K562 (cell line): Measurements from ENCODE around the gene C6orf47. TPM values are rescaled to one million over a fixed set of nuclear protein-coding genes. Genes with fewer than 3 reads are reported as not detected.

Source experiments
- BACH1 ChIP-seq: fragments of 200-800 bp; sonication (Bioruptor generic); IDR thresholded peaks from 2 replicates; pipeline ENCODE4 v1.6.1; 2016; ENCODE audit warnings: missing genetic modification characterization, missing compliant biosample characterization
- BHLHE40 ChIP-seq: IDR thresholded peaks from 2 replicates; pipeline ENCODE4 v1.6.1; 2011; ENCODE audit warnings: low read length, improper control_type of control experiment
- CC2D1A ChIP-seq: fragments of 450-650 bp; IDR thresholded peaks from 2 replicates; pipeline ENCODE4 v1.6.1; 2017; ENCODE audit warnings: mild to moderate bottlenecking
- ETV6 ChIP-seq, 3 experiments: fragments of 150-350 bp in 1 of 3; sonication (generic) in 1 of 3; formaldehyde crosslinking in 1 of 3; IDR thresholded peaks; 2 replicates each; pipeline versions ENCODE4 v1.6.1 to v1.8.0; 2014 to 2022; ENCODE audit warnings: borderline replicate concordance in 2 of 3, low read depth in 2 of 3, antibody characterized with exemption in 1 of 3, low read length in 1 of 3, mild to moderate bottlenecking in 1 of 3, missing genetic modification reagents in 1 of 3
- EZH2 ChIP-seq: IDR thresholded peaks from 2 replicates; pipeline ENCODE4 v1.6.1; 2012; ENCODE audit warnings: low read depth, mild to moderate bottlenecking, inconsistent platforms, low read length, borderline replicate concordance
- HDAC2 ChIP-seq: fragments of 450-650 bp; IDR thresholded peaks from 2 replicates; pipeline ENCODE4 v1.6.1; 2016; ENCODE audit warnings: mild to moderate bottlenecking
- HDAC6 ChIP-seq: IDR thresholded peaks from 2 replicates; pipeline ENCODE4 v1.6.1; 2012; ENCODE audit warnings: low read depth, mild to moderate bottlenecking, control low read depth, inconsistent platforms, low read length, moderate library complexity
- HINFP ChIP-seq: fragments of 450-650 bp; conservative IDR thresholded peaks from 2 replicates; pipeline ENCODE4 v1.6.1; 2016; ENCODE audit warnings: missing genetic modification characterization, low read depth, mild to moderate bottlenecking, control low read depth, missing compliant biosample characterization
- MCM5 ChIP-seq: fragments of 450-650 bp; IDR thresholded peaks from 2 replicates; pipeline ENCODE4 v1.6.1; 2016; ENCODE audit warnings: low read depth
- MYBL2 ChIP-seq, 2 experiments: fragments of 450-650 bp in 1 of 2; sonication (generic) in 1 of 2; formaldehyde crosslinking in 1 of 2; IDR thresholded peaks; 2 replicates each; pipeline versions ENCODE4 v1.6.1 to v1.8.1; 2017 to 2022; ENCODE audit warnings: borderline replicate concordance in 1 of 2, inconsistent platforms in 1 of 2, low read depth in 1 of 2, mild to moderate bottlenecking in 1 of 2, missing genetic modification reagents in 1 of 2, moderate library complexity in 1 of 2
- NFE2 ChIP-seq: IDR thresholded peaks from 2 replicates; pipeline ENCODE4 v1.6.1; 2014; ENCODE audit warnings: antibody characterized with exemption, low read depth
- OTX1 ChIP-seq: fragments of 450-650 bp; formaldehyde crosslinking; IDR thresholded peaks from 2 replicates; pipeline ENCODE4 v1.4.0; 2022; ENCODE audit warnings: mild to moderate bottlenecking
- PHB ChIP-seq: fragments of 250-450 bp; sonication (Bioruptor Pico); IDR thresholded peaks from 2 replicates; pipeline ENCODE4 v1.5.0; 2021
- POLR2G ChIP-seq: fragments of 200-400 bp; formaldehyde crosslinking; IDR thresholded peaks from 2 replicates; pipeline ENCODE4 v1.6.1; 2017; ENCODE audit warnings: low read depth, mild to moderate bottlenecking, antibody characterized with exemption, low read length, moderate library complexity
- RBBP5 ChIP-seq: fragments of 200-600 bp; sonication (generic); IDR thresholded peaks from 2 replicates; pipeline ENCODE4 v1.6.1; 2012; ENCODE audit warnings: borderline replicate concordance, mild to moderate bottlenecking, low read length, control low read depth, inconsistent platforms; ENCODE audit not compliant: insufficient read depth, poor library complexity, severe bottlenecking
- SIN3A ChIP-seq, 2 experiments: fragments of 150-350 bp in 1 of 2; IDR thresholded peaks; 2 replicates each; pipeline ENCODE4 v1.6.1; 2011 to 2016; ENCODE audit warnings: borderline replicate concordance in 2 of 2, low read depth in 2 of 2, low read length in 2 of 2, mild to moderate bottlenecking in 2 of 2, moderate library complexity in 2 of 2; ENCODE audit not compliant: control insufficient read depth in 1 of 2
- SMAD4 ChIP-seq: fragments of 250-450 bp; sonication (Bioruptor Pico); conservative IDR thresholded peaks from 2 replicates; pipeline ENCODE4 v1.8.0; 2021; ENCODE audit warnings: inconsistent platforms, mild to moderate bottlenecking, moderate library complexity
- TAF15 ChIP-seq: fragments of 200-400 bp; formaldehyde crosslinking; IDR thresholded peaks from 2 replicates; pipeline ENCODE4 v1.6.1; 2017; ENCODE audit warnings: mild to moderate bottlenecking, low read depth, low read length, moderate library complexity
- ZKSCAN3 ChIP-seq: fragments of 250-450 bp; sonication (Bioruptor Pico); IDR thresholded peaks from 2 replicates; pipeline ENCODE4 v1.4.0; 2020
- ZMIZ1 ChIP-seq, 2 experiments: fragments of 150-350 bp in 1 of 2; IDR thresholded peaks; 2 replicates each; pipeline ENCODE4 v1.6.1; 2012 to 2016; ENCODE audit warnings: low read depth in 2 of 2, low read length in 2 of 2, mild to moderate bottlenecking in 1 of 2, moderate library complexity in 1 of 2
- ZNF140 ChIP-seq: fragments of 250-450 bp; sonication (Bioruptor Pico); IDR thresholded peaks from 2 replicates; pipeline ENCODE4 v1.8.0; 2021; ENCODE audit warnings: moderate library complexity, mild to moderate bottlenecking, inconsistent platforms
- ZNF717 ChIP-seq: fragments of 250-450 bp; sonication (Bioruptor Pico); IDR thresholded peaks from 2 replicates; pipeline ENCODE4 v1.5.0; 2021
- polyA plus RNA-seq, 8 experiments: library from polyadenylated mRNA; depleted of rRNA in 4 of 8; stranded (reverse) in 5 of 8; unstranded in 3 of 8; fragments of >200 nt; fragmentation: Nextera tagmentation in 2 of 8; fragmentation: Illumina TruSeq in 1 of 8; extraction: Ambion mirVana in 2 of 8; extraction: Trizol in 1 of 8; gene quantifications; 2 replicates each; pipeline versions ENCODE4 v1.2.1 to v1.2.3, GENCODE V29; 2011 to 2014; ENCODE audit warnings: inconsistent platforms in 1 of 8, missing spikeins in 1 of 8
- total RNA-seq, 7 experiments: library from RNA; depleted of rRNA in 6 of 7; stranded (reverse); fragments of >200 nt in 6 of 7; fragmentation: Illumina TruSeq in 2 of 7; extraction: Trizol in 2 of 7; gene quantifications; 2 replicates each; pipeline versions ENCODE4 v1.2.1 to v1.2.3, GENCODE V29; 2011 to 2021; ENCODE audit warnings: low replicate concordance in 1 of 7

Gene C6orf47
- total and polyA plus RNA-seq, 9 of the 15 experiments (the other 6 are each of a cell fraction or from before 2014, with no cell fraction given): 0.14 to 43.8 (median 27.0) TPM

GRCh38 chr6:31665501-31666336, 5.1 kb upstream of the C6orf47 start, which contains the start of gene CSNK2B (continued):
- TF ChIP-seq ZMIZ1 (IDR thresholded peaks at IDR 0.05; ENCODE audit: low read depth in 2 of 2, low read length in 2 of 2) (peak in 1 of 2 experiments; percentile 43; a peak in 2 of 4 replicates), NFE2 (peak; percentile 56; the same call in 1 of the 2 replicates), ETV6 (IDR thresholded peaks at IDR 0.05; ENCODE audit: borderline replicate concordance in 1 of 2, low read depth in 2 of 2, low read length in 1 of 2) (no peak), ETV6 (CRISPR knock-in tag; IDR thresholded peaks at IDR 0.05; ENCODE audit: borderline replicate concordance) (peak; percentile 91), HDAC6 (no peak), MYBL2 (IDR thresholded peaks at IDR 0.05; ENCODE audit: low read depth) (no peak), MYBL2 (CRISPR knock-in tag; IDR thresholded peaks at IDR 0.05; ENCODE audit: borderline replicate concordance) (no peak), BACH1 (tag) (no peak), TAF15 (peak; percentile 85; the same call in 1 of the 2 replicates), SIN3A (IDR thresholded peaks at IDR 0.05; ENCODE audit: borderline replicate concordance in 2 of 2, control insufficient read depth in 1 of 2, low read depth in 2 of 2, low read length in 2 of 2) (peak; percentile 69 to 76; a peak in 2 of 4 replicates), MCM5 (no peak), SMAD4 (CRISPR knock-in tag) (peak; percentile 57), ZKSCAN3 (CRISPR knock-in tag) (no peak), PHB (CRISPR knock-in tag) (peak; percentile 96), HINFP (tag) (peak; percentile 83), CC2D1A (no peak), ZNF140 (CRISPR knock-in tag) (no peak), RBBP5 (peak; percentile 98), OTX1 (CRISPR knock-in tag) (peak; percentile 85), BHLHE40 (peak; percentile 74), EZH2 (no peak), ZNF717 (CRISPR knock-in tag) (no peak), POLR2G (peak; percentile 97), HDAC2 (peak; percentile 89)
